Neural cell (in vitro differentiated cells): ENCODE data around the gene NHEJ1.

ENCODE experiments used
- EP300 ChIP-seq: fragments of 450-650 bp; conservative IDR thresholded peaks from 2 replicates; pipeline ENCODE4 v1.6.1; 2014; ENCODE audit warnings: antibody characterized with exemption, mild to moderate bottlenecking, moderate library complexity; ENCODE audit not compliant: poor library complexity, severe bottlenecking
- EZH2 ChIP-seq: fragments of 200-600, 300-800 bp; shearing (Covaris generic), sonication (generic); IDR thresholded peaks from 2 replicates; pipeline ENCODE4 v1.6.1; 2014; ENCODE audit warnings: antibody characterized with exemption, low read length, borderline replicate concordance, mild to moderate bottlenecking; ENCODE audit not compliant: insufficient read depth, poor library complexity, severe bottlenecking
- POLR2AphosphoS5 ChIP-seq: IDR thresholded peaks from 2 replicates; pipeline ENCODE4 v1.6.1; 2012
- RAD21 ChIP-seq: fragments of 450-650 bp; conservative IDR thresholded peaks from 2 replicates; pipeline ENCODE4 v1.6.1; 2014; ENCODE audit warnings: antibody characterized with exemption, mild to moderate bottlenecking, moderate library complexity
- SMC3 ChIP-seq: fragments of 450-650 bp; conservative IDR thresholded peaks from 2 replicates; pipeline ENCODE4 v1.6.1; 2014; ENCODE audit warnings: antibody characterized with exemption, mild to moderate bottlenecking, moderate library complexity; ENCODE audit not compliant: poor library complexity
- TAF1 ChIP-seq: IDR thresholded peaks from 2 replicates; pipeline ENCODE4 v1.6.1; 2012; ENCODE audit warnings: low read depth
- TF ChIP-seq, protein P1 (sequence below): fragments of 450-650 bp; IDR thresholded peaks from 2 replicates; pipeline ENCODE4 v1.5.1; 2014; ENCODE audit warnings: antibody characterized with exemption, mild to moderate bottlenecking, moderate library complexity; ENCODE audit not compliant: poor library complexity, severe bottlenecking
- TF ChIP-seq, protein P2 (sequence below): IDR thresholded peaks from 2 replicates; pipeline ENCODE4 v1.6.1; 2012; ENCODE audit warnings: borderline replicate concordance

DNA sequence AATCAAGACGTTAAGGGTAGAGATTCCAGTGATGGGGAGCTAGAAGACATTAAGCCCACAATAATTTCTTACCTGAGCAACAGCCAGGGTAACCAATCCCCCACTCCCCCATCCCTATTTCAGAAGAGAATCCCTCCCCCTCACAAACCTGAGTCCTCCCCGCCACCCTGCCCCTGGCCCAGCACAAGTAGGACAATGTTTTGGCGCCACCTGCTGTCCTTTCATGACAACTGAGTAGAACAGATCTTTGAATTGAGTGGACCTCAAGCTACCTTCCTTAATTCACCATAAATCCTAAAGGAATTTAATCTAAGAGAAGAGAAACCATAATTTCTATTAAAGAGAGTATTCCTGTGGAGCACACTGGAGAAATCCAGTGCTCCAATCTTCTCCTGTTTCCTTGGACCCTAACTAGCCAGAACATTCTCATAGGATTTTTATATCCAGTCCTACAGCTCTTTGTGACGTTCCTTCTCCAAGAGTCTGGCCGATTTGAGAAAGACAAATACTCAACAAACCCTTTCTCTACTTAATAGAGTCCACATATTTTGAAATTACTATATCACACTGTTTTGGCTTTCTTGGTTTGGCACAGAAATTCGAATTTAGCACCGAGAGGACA, 41.1 kb downstream of the NHEJ1 start:
- TF ChIP-seq, protein P1, sequence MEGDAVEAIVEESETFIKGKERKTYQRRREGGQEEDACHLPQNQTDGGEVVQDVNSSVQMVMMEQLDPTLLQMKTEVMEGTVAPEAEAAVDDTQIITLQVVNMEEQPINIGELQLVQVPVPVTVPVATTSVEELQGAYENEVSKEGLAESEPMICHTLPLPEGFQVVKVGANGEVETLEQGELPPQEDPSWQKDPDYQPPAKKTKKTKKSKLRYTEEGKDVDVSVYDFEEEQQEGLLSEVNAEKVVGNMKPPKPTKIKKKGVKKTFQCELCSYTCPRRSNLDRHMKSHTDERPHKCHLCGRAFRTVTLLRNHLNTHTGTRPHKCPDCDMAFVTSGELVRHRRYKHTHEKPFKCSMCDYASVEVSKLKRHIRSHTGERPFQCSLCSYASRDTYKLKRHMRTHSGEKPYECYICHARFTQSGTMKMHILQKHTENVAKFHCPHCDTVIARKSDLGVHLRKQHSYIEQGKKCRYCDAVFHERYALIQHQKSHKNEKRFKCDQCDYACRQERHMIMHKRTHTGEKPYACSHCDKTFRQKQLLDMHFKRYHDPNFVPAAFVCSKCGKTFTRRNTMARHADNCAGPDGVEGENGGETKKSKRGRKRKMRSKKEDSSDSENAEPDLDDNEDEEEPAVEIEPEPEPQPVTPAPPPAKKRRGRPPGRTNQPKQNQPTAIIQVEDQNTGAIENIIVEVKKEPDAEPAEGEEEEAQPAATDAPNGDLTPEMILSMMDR = peak; percentile 82
- no peak for TF ChIP-seq POLR2AphosphoS5
- TF ChIP-seq RAD21 = peak; percentile 82
- TF ChIP-seq, protein P2, sequence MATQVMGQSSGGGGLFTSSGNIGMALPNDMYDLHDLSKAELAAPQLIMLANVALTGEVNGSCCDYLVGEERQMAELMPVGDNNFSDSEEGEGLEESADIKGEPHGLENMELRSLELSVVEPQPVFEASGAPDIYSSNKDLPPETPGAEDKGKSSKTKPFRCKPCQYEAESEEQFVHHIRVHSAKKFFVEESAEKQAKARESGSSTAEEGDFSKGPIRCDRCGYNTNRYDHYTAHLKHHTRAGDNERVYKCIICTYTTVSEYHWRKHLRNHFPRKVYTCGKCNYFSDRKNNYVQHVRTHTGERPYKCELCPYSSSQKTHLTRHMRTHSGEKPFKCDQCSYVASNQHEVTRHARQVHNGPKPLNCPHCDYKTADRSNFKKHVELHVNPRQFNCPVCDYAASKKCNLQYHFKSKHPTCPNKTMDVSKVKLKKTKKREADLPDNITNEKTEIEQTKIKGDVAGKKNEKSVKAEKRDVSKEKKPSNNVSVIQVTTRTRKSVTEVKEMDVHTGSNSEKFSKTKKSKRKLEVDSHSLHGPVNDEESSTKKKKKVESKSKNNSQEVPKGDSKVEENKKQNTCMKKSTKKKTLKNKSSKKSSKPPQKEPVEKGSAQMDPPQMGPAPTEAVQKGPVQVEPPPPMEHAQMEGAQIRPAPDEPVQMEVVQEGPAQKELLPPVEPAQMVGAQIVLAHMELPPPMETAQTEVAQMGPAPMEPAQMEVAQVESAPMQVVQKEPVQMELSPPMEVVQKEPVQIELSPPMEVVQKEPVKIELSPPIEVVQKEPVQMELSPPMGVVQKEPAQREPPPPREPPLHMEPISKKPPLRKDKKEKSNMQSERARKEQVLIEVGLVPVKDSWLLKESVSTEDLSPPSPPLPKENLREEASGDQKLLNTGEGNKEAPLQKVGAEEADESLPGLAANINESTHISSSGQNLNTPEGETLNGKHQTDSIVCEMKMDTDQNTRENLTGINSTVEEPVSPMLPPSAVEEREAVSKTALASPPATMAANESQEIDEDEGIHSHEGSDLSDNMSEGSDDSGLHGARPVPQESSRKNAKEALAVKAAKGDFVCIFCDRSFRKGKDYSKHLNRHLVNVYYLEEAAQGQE = no peak
- TF ChIP-seq EP300 = no peak
- no peak for TF ChIP-seq TAF1
- no peak for TF ChIP-seq EZH2
- TF ChIP-seq SMC3 = peak; percentile 91
